BJ (cell line): ENCODE results near the gene ACAP1. TPM values are rescaled to one million over a fixed set of nuclear protein-coding genes. Genes with fewer than 3 reads are reported as not detected.
"Not testable (repeated sequence)": the region's sequence is repeated elsewhere in the genome, so short reads cannot be mapped to it uniquely, and the experiment has no call there.

Source experiments
- CTCF ChIA-PET: fragments of 350-600 bp; formaldehyde crosslinking; extraction: SDS; loops from one replicate; lab custom pipeline; 2021; ENCODE audit warnings: antibody characterized with exemption, inconsistent platforms; lab: Yijun Ruan, JAX
- POLR2A ChIA-PET: fragments of 300-600 bp; sonication (Branson Sonifier 250); formaldehyde crosslinking; extraction: SDS; loops from one replicate; lab custom pipeline; 2021; ENCODE audit warnings: antibody characterized with exemption; lab: Charles Lee
- DNase-seq: peaks from one replicate; pipeline ENCODE4 v3.0.0-alpha.2; 2011; ENCODE audit warnings: low read depth
- H3K27me3 ChIP-seq: 2 replicates; pipeline ENCODE4 v1.6.0; 2011; ENCODE audit warnings: low read length; ENCODE audit not compliant: control insufficient read depth, insufficient read depth
- H3K36me3 ChIP-seq: 2 replicates; pipeline ENCODE4 v1.5.1; 2011; ENCODE audit warnings: low read length; ENCODE audit not compliant: control insufficient read depth, insufficient read depth
- H3K4me3 ChIP-seq: 2 replicates; pipeline ENCODE4 v1.5.1; 2011; ENCODE audit warnings: low read depth, mild to moderate bottlenecking, control low read depth, low read length
- CTCF ChIP-seq: IDR thresholded peaks from 2 replicates; pipeline ENCODE4 v1.5.1; 2011; ENCODE audit warnings: low read depth, mild to moderate bottlenecking, control low read depth, inconsistent platforms, low read length, moderate library complexity; ENCODE audit not compliant: insufficient read depth
- polyA plus RNA-seq: library from polyadenylated mRNA; depleted of rRNA; stranded (reverse); fragments of >200 nt; gene quantifications from 2 replicates; pipeline ENCODE4 v1.2.3, GENCODE V29; 2011

ACAP1 gene
- polyA plus RNA-seq, 1 experiment: 1.7 TPM

GRCh38 chr17:7367918-7368598, 31.7 kb downstream of the ACAP1 start:
- H3K27me3 ChIP-seq: peaks cover 6% of the 10 kb centered on the region
- CTCF ChIA-PET: interaction anchor here (0.7 to 5.0 kb wide), 2 partner anchors 12 to 193 kb away, joined by 4 to 24 read pairs; partner anchors contain the start of genes SENP3 and TMEM95
- no peaks in the 10 kb centered on the region for H3K36me3 ChIP-seq
- no peak overlapping the region for H3K4me3 ChIP-seq
- POLR2A ChIA-PET: no interaction called here
- DNase-seq: no peak
- TF ChIP-seq CTCF: no peak

- POLR2A ChIA-PET: not testable (repeated sequence)
Measured at GRCh38 chr17:7368599-7368994, 32.3 kb downstream of the ACAP1 start.

GRCh38 chr17:7369825-7370224, 33.5 kb downstream of the ACAP1 start:
- no peak for TF ChIP-seq CTCF
- H3K36me3 ChIP-seq: no peaks in the 10 kb centered on the region
- DNase-seq: no peak
- ChIA-PET CTCF (interaction anchor here (0.9 to 5.0 kb wide), 2 partner anchors 14 to 67 kb away, joined by 3 to 24 read pairs; partner anchors contain the start of gene TMEM95), POLR2A (no interaction called here)
- no peak overlapping the region for H3K4me3 ChIP-seq
- H3K27me3 ChIP-seq: peaks cover 6% of the 10 kb centered on the region

More at GRCh38 chr17:7368599-7368994, 32.3 kb downstream of the ACAP1 start:
- not testable (repeated sequence) for H3K4me3 ChIP-seq, H3K36me3 ChIP-seq, DNase-seq, H3K27me3 ChIP-seq
- CTCF ChIA-PET: interaction anchor here (5.0 kb wide), 1 partner anchor 12 kb away, joined by 24 read pairs; the partner anchor contains the start of gene TMEM95

GRCh38 chr17:7370853-7371252, 34.5 kb downstream of the ACAP1 start:
- ChIA-PET POLR2A (interaction anchor here (0.5 kb wide), 1 partner anchor 33 kb away, joined by 4 read pairs; the partner anchor contains the start of gene TMEM256), CTCF (interaction anchor here (5.0 kb wide), 1 partner anchor 15 kb away, joined by 24 read pairs; the partner anchor contains the start of gene TMEM95)
- Histone ChIP-seq H3K27me3 (peaks cover 6% of the 10 kb centered on the region), H3K4me3 (no peak overlapping the region), H3K36me3 (no peaks in the 10 kb centered on the region)
- DNase-seq: no peak
- TF ChIP-seq CTCF: no peak

- TF ChIP-seq CTCF: no peak
- Histone ChIP-seq H3K4me3 (no peak overlapping the region), H3K36me3 (no peaks in the 10 kb centered on the region), H3K27me3 (peaks cover 4% of the 10 kb centered on the region)
- ChIA-PET CTCF (interaction anchor here (4.7 kb wide), 1 partner anchor 19 kb away, joined by 23 read pairs; the partner anchor contains the start of gene TMEM95), POLR2A (no interaction called here)
- no peak for DNase-seq
Measured at GRCh38 chr17:7374353-7374752, 38.0 kb downstream of the ACAP1 start.
